Stimulated activated CD8-positive, alpha-beta memory T cell treated with anti-CD3 and anti-CD28 coated beads, Interleukin-2, amount 100 ng/mL, for 48 hours (primary cell): ENCODE results near the gene FGF2.
"Not testable (repeated sequence)": the region's sequence is repeated elsewhere in the genome, so short reads cannot be mapped to it uniquely, and the experiment has no call there.

Experiments
- DNase-seq, 2 donors: peaks; one replicate each; pipeline ENCODE4 v3.0.0-alpha.2; 2020; ENCODE audit warnings: low read depth in 2 of 2

Gene FGF2

DNA sequence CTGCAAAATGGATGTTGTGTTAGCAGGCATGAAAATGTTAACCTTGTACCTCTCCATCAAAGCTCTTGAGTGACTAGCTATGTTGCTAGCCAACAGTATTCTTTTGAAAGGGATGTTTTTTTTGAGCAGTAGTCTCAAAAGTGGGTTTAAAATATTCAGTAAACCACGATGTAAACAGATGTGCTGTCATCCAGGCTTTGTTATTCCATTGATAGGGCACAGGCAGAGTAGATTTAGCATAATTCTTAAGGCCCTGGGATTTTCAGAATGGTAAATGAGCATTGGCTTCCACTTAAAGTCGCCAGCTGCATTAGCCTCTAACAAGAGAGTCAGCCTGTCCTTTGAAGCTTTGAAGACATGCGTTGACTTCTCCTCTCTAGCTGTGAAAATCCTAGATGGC, 18.4 kb downstream of the FGF2 start:
- no peak for DNase-seq

DNA sequence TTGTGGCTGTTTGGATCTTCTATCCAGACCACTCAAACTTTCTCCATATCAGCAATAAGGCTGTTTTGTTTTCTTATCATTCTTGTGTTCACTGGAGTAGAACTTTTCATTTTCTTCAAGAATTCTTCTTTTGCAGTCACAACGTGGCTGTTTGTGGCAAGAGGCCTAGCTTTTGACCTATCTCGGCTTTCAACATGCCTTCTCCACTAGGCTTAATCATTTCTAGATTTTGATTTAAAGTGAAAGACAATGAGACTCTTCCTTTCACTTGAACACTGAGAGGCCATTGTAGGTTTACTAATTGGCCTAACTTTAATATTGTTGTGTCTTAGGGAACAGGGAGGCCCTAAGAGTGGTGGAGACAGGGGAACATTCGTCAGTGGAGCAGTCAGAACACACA, 19.1 kb downstream of the FGF2 start:
- DNase-seq, result no peak

GRCh38 chr4:122847931-122848330, 21.3 kb downstream of the FGF2 start:
- DNase-seq, result no peak

DNA sequence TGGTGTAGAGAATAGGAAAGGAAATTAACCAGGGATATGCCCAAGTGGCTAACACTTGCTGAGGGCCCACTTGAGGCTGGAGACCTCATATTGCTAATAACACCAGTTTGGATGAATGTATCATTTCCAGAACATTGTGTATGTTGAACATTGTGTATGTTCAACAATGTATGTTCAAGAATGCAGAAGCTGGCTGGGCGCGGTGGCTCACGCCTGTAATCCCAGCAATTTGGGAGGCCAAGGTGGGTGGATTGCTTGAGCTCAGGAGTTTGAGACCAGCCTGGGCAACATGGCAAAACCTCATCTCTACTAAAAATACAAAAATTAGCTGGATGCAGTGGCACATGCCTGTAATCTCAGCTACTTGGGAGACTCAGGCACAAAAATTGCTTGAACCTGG, 23.2 kb downstream of the FGF2 start:
- not testable (repeated sequence) for DNase-seq

GRCh38 chr4:122851568-122851967, 24.9 kb downstream of the FGF2 start:
- DNase-seq, result no peak

GRCh38 chr4:122854447-122855352, 28.1 kb downstream of the FGF2 start:
- DNase-seq, result no peak

GRCh38 chr4:122855353-122855890, 28.8 kb downstream of the FGF2 start:
- no peak for DNase-seq

GRCh38 chr4:122857160-122857559, 30.5 kb downstream of the FGF2 start:
- no peak for DNase-seq

DNA sequence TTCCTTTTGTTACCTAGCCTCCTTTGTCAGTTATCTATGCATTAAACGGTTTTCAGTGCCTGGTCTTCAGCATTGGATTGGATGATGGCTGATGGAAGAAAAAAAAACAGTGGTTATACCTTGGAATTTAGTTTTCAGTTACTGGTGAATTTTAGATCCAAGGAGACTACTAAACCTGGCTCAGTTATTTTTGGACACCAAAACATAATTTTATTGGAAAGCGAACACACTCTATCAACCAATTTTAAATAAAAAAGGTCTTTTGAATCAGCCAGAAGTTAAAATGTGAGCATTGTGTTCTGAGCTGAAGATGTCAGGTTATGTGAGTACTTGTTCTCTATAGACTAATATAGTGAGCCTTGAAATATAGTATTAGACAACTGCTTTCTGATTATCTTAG, 32.1 kb downstream of the FGF2 start:
- DNase-seq, result no peak

DNA sequence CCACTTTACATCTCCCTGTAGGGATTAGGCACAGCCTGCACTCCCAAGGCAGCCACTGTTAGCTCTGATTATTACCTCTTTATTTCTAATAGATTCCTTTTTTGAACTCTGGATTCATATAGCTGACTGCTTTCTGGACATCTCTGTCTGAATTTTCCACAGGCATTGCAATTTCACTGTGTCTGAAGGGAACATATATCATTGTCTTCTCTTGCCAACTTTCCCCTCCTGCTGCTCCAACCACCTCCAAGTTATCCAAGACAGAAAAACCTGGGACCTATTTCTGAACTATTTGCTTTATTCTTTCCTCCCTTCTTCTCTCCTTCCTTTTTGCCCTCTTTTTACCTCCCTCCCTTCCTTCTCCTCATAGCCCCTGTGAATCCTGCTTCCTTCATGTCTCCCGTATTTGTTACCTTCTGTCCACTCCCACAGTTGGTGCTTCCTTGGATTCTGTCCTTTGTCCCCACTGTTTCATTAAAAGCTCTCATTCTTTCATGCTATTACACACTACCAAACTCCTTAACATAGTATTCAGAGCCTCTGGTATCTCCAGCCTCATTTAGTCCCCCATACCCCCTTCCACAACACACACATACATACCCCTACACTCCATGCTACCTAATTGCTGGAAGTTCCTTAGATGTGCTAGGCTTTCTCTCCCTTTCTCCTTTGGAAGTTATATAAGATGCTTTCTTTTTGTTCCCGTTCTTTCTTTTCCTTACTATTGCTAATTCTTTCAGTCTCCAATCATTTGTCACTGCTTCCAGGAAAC, 34.7 kb downstream of the FGF2 start:
- no peak for DNase-seq

DNA sequence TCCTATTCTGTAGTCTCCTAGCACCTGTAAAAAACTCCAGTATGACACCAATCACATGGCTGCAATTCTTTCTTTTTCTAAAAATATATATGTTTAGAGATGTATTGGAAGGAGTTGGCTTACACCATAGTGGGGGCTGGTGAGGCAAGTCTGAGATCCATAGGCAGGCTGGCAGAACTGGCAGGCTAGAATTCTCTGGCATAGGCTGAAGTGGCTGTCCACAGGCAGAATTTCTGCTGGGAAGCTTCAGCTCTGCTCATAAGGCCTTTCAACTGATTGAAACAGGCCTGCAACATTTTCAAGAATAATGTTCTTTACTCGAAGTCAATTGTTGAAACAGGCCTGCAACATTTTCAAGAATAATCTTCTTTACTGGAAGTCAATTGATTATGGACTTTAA, 37.0 kb downstream of the FGF2 start:
- DNase-seq, result no peak

DNA sequence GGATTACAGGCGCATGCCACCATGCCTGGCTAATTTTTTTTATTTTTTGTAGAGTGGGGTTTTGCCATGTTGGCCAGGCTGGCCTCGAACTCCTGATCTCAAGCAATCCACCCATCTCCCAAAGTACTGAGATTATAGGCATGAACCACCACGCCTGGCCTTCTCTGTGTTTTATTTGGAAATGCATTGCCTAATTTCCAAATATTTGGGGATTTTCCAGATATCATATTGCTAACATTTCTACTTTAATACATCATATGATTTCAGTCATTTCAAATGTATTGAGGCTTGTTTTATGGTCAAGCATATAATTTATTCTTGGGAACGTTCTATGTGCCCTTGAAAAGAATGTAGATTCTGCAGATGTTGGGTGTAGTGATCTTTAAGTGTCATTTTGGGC, 38.8 kb downstream of the FGF2 start:
- DNase-seq, result no peak

GRCh38 chr4:122868235-122868634, 41.6 kb downstream of the FGF2 start:
- DNase-seq, result not testable (repeated sequence)

- no peak for DNase-seq
Observed at GRCh38 chr4:122873146-122873545, 46.5 kb downstream of the FGF2 start.

- no peak for DNase-seq
Observed at GRCh38 chr4:122873821-122874593, 47.4 kb downstream of the FGF2 start.

DNA sequence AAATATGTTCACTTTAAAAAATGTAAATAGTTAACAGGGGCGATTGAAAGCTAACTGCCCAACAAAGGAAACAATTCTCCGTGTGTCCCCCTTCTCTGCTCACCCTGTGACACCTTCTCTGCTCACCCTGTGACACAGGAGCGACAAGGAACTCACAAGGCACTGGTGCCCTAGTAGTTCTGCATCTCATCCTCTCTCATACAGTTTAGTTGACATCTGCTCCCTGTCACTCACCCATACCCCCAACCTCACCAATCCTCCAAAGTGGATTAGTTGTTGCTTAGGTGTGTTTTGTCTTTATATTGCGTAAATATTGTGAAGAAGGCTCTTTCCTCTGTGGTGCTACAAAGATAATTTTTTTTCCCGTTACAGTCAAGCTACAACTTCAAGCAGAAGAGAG, 49.3 kb downstream of the FGF2 start:
- DNase-seq, result no peak

- no peak for DNase-seq
Observed at GRCh38 chr4:122876456-122876855, 49.8 kb downstream of the FGF2 start.

DNA sequence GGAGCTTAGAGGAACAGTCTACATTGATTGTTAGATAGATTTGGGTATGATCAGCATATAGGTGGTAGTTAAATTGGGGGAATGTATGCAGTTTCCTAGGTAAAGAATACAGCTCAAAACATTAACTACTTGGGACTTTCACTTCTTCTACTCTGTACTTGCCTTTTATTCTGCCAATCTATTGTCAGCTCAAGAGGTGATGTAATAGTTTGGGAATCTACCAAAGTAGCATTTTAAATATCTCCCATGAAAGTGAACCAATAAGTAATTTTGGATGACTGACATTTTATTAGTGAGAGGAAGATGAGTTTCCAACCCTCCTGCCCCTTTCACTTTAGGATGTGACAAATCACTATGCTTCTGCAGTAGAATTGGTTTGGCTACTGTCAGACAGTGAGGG, 52.4 kb downstream of the FGF2 start:
- no peak for DNase-seq

GRCh38 chr4:122882857-122883735, 56.5 kb downstream of the FGF2 start:
- no peak for DNase-seq

DNA sequence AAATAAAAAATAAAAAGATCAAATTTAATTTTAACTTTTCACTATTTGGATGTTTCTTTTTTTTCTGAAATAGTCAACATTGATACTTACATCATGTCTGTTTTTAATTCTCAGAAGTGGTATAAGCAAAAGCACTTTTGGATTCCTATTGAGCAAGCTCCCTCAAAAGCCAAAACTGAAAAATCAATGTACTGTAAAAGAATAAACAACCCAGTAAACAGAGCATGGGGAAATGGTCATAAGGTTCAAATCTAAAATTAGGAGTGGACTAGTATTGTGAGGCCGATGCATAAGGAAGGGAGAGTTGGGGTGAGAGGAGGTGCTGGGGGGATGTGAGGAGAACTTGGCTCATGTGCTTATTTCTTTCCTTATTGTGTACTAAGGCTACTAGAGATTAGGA, 57.9 kb downstream of the FGF2 start:
- DNase-seq, result no peak

DNA sequence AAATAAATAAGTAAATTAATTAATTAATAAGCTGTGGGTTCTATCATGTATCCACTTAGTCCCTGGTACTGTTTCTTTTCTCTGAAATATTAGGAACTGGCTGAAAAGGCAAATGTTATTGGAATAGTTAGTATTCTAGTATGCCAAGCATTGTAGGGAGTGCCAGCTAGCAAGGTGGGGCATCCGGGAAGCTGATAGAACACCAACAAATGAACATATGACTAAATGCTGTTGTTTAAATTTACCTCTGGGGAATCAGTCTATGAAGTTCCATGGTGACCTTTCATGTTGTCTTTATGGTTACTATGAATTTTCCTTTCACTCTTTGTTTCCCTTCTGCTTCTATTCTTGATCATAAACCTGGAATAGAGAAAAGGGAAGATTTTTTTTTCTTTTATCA, 63.1 kb downstream of the FGF2 start:
- DNase-seq, result no peak
